Globus pallidus (tissue), 1 donor: ENCODE data around the gene PGK1.
"Not testable (repeated sequence)": the region's sequence is repeated elsewhere in the genome, so short reads cannot be mapped to it uniquely, and the experiment has no call there.

Experiments
- DNase-seq: peaks from one replicate; pipeline ENCODE4 v3.0.0-alpha.2; 2015; ENCODE audit warnings: low spot score

Gene PGK1

DNA sequence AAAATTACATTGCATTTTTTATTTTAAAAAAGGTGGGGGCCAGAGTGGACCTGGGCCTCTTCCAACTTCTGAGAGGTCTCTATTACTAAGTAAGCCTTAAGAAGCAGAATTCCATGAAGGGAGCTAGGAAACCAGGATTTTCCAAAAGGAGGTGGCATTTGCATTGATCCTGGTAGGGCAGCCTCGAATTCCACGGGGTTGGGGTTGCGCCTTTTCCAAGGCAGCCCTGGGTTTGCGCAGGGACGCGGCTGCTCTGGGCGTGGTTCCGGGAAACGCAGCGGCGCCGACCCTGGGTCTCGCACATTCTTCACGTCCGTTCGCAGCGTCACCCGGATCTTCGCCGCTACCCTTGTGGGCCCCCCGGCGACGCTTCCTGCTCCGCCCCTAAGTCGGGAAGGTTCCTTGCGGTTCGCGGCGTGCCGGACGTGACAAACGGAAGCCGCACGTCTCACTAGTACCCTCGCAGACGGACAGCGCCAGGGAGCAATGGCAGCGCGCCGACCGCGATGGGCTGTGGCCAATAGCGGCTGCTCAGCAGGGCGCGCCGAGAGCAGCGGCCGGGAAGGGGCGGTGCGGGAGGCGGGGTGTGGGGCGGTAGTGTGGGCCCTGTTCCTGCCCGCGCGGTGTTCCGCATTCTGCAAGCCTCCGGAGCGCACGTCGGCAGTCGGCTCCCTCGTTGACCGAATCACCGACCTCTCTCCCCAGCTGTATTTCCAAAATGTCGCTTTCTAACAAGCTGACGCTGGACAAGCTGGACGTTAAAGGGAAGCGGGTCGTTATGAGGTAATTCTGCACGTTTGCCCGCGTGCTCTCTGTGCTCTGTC, at the start of gene PGK1:
PGK1 (plus strand) TSS at position 626 of the 824 bp plus-strand sequence; CDS start at position 719, 93 bp downstream.
- peak; percentile 92 for DNase-seq

DNA sequence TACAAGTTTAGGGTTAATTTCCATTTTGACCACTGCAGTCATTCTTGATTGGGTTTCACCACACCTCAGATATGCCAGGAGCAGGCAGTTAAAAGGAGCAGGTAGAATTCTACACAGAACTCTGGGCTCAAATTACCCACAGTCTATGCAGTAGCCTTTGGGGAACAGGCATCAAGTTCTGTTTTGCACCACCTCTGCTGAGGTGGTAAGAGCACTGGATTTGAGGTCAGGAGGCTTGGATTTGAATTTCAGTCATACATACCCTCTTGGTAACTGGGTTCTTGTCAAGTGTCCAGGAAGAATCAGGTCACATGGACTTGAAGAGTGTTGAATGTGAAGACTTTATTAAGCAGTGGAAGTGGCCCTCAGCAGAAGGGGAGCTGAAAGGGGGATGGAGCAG, 40.4 kb upstream of the PGK1 start:
- no peak for DNase-seq

DNA sequence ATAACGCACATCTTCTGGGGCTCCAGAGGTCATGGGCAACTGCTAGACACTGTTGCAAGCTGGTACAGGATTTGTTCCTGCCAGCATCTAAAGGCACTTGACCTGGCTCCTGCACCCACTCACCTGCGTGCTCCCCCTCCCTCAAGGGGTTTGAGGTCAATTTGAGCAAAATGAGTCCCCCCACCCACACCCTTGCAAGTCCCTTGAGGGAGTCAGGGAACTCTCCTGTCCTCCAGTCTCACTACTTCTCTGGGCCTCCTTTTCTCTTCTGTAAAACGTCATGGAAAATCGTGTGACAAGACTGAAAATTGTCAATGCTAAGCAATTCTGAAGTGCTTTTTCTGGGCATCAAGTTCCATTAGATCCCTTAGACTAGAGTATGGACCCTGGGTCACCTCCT, 39.9 kb upstream of the PGK1 start:
- no peak for DNase-seq

GRCh38 chrX:78064698-78065601, 39.1 kb upstream of the PGK1 start:
- DNase-seq, result not testable (repeated sequence)

- DNase-seq, result no peak
These were observed 37.9 kb upstream of the PGK1 start for GRCh38 chrX:78066110-78066509.

DNA sequence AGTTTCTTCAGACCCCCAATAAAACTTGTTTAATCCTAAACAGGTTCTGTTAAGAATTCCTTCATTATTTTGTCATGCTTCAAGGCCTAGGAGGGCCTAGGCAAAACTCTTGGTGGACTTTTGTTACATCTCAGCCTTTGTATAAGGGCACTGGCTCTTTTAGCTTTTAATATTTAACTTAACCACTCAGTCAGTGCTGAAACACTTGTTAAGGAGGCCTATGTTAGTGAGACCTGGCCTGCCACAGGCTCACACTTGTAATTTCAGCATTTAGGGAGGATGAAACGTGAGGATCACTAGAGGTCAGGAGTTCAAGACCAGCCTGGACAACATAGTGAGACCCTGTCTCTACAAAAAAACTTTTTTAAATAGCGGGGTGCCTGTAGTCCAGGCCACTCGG, 32.7 kb upstream of the PGK1 start:
- DNase-seq, result no peak

DNA sequence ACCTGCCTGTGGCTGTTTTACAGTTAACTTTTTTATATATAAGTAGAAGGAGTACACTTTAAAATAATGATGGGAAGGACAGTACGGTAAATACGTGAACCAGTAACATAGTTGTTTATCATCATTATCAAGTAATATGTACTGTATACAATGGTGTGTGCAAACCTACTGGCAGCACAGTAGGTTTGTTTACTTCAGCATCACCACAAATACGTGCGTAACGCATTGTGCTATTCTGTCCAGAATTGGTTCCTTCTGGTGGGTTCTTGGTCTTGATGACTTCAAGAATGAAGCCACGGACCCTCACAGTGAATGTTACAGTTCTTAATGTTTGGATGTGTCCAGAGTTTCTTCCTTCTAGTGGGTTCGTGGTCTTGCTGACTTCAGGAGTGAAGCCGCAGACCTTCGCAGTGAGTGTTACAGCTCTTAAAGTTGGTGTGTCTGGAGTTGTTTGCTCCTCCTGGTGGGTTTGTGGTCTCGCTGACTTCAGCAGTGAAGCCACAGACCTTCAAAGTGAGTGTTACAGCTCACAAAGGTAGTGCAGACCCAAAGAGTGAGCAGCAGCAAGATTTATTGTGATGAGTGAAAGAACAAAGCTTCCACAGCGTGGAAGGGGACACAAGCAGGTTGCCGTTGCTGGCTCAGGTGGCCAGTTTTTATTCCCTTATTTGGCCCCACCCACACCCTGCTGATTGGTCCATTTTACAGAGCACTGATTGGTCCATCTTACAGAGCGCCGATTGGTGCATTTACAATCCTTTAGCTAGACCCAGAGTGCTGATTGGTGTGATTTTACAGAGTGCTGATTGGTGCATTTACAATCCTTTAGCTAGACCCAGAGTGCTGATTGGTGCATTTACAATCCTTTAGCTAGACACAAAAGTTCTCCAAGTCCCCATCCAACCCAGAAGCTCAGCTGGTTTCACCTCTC, 30.6 kb upstream of the PGK1 start:
- not testable (repeated sequence) for DNase-seq

GRCh38 chrX:78074088-78074487, 30.0 kb upstream of the PGK1 start:
- DNase-seq, result no peak

DNA sequence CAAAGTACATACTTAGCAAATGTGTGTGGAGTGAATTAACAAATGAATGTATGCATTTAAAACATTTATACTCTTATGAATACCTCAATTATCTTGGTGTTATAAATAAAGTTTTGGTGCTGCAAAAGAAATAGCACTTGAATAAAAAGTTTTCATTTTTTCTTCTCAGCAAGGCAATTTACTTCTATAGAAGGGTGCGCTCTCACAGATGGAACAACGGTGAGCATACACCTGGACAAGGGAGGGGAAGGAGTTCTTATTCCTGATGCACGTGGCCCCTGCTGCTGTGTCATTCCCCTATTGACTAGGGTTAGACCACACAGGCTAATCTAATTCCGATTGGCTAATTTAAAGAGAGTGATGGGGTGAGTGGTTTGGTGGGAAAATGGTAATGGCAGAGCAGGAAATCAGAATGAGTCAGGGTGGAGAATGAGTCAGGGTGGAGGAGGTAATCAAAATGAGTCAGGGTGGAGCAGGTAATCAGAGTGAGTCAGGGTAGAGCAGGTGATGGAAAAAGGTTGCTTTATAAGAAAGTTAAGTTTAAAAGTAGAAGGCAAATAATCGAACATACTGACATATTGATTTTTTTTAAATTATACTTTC, 28.2 kb upstream of the PGK1 start:
- DNase-seq, result no peak

GRCh38 chrX:78081413-78081812, 22.6 kb upstream of the PGK1 start:
- not testable (repeated sequence) for DNase-seq

GRCh38 chrX:78092296-78092695, 11.8 kb upstream of the PGK1 start:
- no peak for DNase-seq

DNA sequence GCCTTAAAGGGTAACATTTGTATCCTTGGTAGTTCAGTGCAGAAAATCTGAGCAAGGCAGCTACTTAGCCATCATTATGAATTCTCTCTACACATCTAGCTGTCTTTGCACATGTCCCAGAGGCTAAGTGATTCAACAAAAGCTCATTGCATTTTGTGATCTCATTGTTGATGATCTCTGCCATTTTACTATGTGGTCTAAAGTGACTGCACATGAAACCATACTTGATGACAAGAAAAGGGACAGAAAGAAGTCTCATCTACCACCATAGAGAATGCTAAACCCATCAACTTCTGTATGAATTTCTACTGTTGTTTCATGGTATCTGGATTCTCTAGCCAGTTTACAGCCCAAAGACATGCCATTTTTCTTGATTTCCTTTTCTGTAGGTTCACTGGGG, 5.9 kb upstream of the PGK1 start:
- DNase-seq, result no peak

GRCh38 chrX:78102091-78102490, 2.0 kb upstream of the PGK1 start:
- no peak for DNase-seq

DNA sequence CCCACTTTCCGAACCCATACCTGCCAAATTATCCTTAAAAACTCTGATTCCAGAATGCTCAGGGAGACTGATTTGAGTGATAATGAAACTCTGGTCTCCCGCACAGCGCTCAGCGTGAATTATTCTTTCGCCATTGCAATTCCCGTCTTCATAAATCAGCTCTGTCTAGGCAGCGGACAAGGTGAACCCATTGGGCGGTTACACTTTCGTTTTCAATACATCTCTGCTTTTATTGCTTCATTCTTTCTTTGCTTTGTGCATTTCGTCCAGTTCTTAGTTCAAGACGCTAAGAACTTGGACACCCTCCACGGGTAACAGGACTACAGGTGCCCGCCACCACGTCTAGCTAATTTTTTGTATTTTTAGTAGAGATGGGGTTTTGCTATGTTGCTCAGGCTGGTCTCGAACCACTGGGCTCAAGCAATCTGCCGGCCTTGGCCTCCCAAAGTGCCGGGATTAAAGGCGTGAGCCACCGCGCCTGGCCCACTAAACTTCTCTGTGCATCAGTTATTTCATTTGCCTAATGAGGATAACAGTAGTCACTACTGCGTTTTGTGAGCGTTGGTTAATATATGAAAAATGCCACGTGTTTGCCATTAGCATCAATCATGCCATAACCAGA, 936 bp upstream of the PGK1 start:
- DNase-seq, result no peak

DNA sequence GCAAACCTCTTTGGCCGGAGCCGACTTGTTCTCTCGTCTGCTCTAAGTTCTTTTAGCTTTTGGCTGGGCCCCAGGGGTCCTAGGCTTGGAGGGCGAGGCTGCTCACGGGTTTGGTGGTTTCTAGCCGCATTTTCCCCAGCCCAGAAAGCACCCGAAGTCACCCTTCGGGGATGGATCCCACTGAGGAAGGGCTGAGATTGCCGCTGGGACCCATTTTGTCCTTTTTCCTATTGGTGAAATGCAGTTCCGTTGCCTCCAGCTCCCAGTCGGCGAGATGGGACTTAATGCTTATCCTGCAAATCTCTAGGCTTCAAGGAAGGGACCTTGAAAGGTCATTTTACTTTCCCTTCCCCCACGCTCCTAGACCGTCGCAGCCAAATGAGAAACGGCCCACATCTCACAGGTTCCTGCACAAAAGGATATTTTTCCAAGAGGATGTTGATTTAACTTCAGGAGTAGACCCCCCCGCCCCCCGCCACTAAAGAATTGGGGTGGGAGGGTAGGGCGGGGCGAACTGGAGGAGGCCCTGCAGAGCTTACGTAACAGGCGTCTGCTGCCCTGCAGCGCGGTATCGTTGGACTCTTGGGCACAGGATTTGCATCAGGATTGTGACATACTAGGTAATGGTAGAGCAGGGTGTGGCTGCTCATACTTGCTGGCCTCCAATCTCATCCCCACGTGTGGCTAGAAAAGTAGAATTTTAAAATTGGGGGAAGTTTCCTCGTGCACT, 564 bp downstream of the PGK1 start:
- DNase-seq, result peak; percentile 42

GRCh38 chrX:78105944-78106650, 2.0 kb downstream of the PGK1 start:
- no peak for DNase-seq

DNA sequence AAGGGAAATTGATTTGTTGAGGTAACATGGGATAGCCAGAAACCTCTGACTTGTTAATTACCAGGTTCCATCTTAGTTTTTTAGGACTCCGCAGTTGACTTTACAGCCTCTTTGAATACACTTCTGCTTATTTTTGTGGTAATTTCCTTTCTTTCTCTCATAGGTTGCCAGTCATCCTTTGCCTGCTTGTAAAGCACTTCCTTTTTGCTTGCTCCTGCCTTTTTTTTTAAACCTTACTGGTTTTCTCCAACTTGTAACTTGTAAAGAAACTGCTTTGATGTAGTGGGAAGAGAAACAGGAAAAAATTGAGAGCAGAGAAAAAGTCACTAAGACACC, 2.6 kb downstream of the PGK1 start:
- no peak for DNase-seq

GRCh38 chrX:78109458-78109857, 5.4 kb downstream of the PGK1 start:
- no peak for DNase-seq

DNA sequence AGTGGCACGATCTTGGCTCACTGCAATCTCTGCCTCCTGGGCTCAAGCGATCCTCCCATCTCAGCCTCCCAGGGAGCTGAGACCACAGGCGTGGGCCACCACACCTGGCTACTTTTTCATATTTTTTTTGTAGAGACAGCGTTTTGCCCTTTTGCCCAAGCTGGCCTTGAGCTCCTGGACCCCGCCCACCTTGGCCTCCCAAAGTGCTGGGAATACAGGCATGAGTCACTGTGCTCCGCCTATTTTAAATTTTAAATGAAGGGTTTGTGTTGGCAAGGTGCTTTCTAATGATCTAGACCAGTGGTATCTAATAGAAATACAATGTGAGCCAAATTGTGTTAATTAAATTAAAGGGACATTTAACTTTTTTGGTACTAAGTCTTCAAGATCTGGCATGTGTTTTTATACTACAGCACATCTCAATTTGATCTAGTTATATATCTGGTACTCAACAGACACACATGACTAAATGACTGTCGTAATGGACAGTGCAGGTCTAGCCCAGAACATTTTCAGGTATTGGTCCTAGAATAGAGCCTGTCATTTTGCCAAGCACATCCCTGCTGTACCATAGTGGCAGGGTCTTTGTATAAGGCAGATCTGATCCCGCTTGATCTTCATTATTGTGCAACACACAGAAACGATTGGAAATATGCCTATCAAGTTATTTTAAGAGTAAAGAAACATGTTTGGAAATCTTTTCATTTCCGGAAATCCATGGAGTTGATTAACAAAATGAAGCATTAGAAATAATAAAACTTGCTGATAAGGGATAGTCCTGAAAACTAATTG, 7.3 kb downstream of the PGK1 start:
- DNase-seq, result no peak
